Kidney (tissue), 14 donors: ENCODE results near the gene EZR. TPM values are rescaled to one million over a fixed set of nuclear protein-coding genes. Genes with fewer than 3 reads are reported as not detected.

ENCODE experiments used
- DNase-seq, 5 donors: peaks; one replicate each; pipeline ENCODE4 v3.0.0-alpha.2; 2013 to 2020
- FAIRE-seq: peaks from 2 replicates; lab custom pipeline; 2012; peaks lifted over from hg19 to GRCh38; lab: Jason Lieb, UNC
- H3K27ac ChIP-seq, 2 donors: one replicate each; pipeline ENCODE4 v1.7.0; 2013; ENCODE audit warnings: low read depth in 2 of 2, low read length in 2 of 2, inconsistent platforms in 1 of 2
- H3K27me3 ChIP-seq: one replicate; pipeline ENCODE4 v1.7.1; 2013; ENCODE audit warnings: low read length, inconsistent platforms; ENCODE audit not compliant: control insufficient read depth, insufficient read depth
- H3K36me3 ChIP-seq, 3 donors: one replicate each; pipeline versions ENCODE4 v1.7.0 to v1.7.1; 2013; ENCODE audit warnings: low read length in 3 of 3, control low read depth in 1 of 3, inconsistent platforms in 1 of 3; ENCODE audit not compliant: insufficient read depth in 3 of 3, control insufficient read depth in 2 of 3
- H3K4me1 ChIP-seq, 3 donors: one replicate each; pipeline versions ENCODE4 v1.7.0 to v1.7.1; 2013; ENCODE audit warnings: low read length in 3 of 3, inconsistent platforms in 1 of 3, low read depth in 1 of 3; ENCODE audit not compliant: control insufficient read depth in 2 of 3, insufficient read depth in 2 of 3
- H3K4me3 ChIP-seq, 3 donors: one replicate each; pipeline versions ENCODE4 v1.7.0 to v1.8.1; 2013; ENCODE audit warnings: low read length in 3 of 3, control low read depth in 1 of 3, inconsistent platforms in 1 of 3
- H3K9ac ChIP-seq, 3 donors: one replicate each; pipeline versions ENCODE4 v1.7.0 to v1.7.1; 2013; ENCODE audit warnings: low read length in 3 of 3, control low read depth in 1 of 3, inconsistent platforms in 1 of 3
- H3K9me3 ChIP-seq, 3 donors: one replicate each; pipeline versions ENCODE4 v1.7.0 to v1.7.1; 2013; ENCODE audit warnings: low read length in 3 of 3, control low read depth in 1 of 3, inconsistent platforms in 1 of 3; ENCODE audit not compliant: control insufficient read depth in 2 of 3, insufficient read depth in 1 of 3
- CTCF ChIP-seq: IDR thresholded peaks from 3 replicates; pipeline ENCODE4 v1.5.1; 2012; ENCODE audit warnings: mild to moderate bottlenecking, moderate library complexity, borderline replicate concordance; ENCODE audit not compliant: insufficient read depth; ENCODE audit errors: extremely low read depth
- intact Hi-C: fragments of 100-400 bp; cut with DNase I; formaldehyde crosslinking; loops from one replicate; pipeline ENCODE4 v1.11.1; 2022
- polyA plus RNA-seq: library from polyadenylated mRNA; stranded (reverse); fragments of 350-450 nt; fragmentation: Illumina TruSeq; extraction: RNeasy Lipid Tissue Mini Kit (QIAGEN cat#74804); gene quantifications from one replicate; pipeline ENCODE4 v1.2.3, GENCODE V29; 2014; ENCODE audit warnings: low read depth, low replicate concordance; ENCODE audit not compliant: insufficient read depth
- total RNA-seq: library from RNA; stranded (reverse); fragmentation: NEBNext Ultra II Directional; extraction: Animal tissue kit (Norgen Biotek cat#: 25700); gene quantifications from one replicate; pipeline ENCODE4 v1.2.1, GENCODE V29; 2021
- donor health status: control.
- donor health status: control.
- donor health status: control.
- donor health status: control.
- donor health status: control.
- donor health status: DM: yes; HTN: yes; CAD: no.
- donor health status: Normal renal cell carcinoma (clear cell type).

The EZR gene
- total and polyA plus RNA-seq, 2 donors from 2014 or later = 154 to 636 TPM

DNA sequence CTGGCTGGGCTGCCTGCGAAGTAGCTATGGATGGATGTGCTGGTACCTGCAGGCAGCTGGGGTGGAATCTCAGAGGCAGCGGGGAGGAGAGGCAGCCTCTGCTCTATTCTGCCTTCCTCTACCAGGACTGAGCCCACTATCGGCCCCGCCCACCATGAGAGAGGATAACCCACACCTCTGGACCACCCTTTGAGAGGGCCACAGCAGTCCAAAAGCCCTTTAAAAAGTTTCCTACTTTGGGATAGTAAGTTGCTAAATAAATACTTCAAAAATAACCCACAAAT is 36.1 kb downstream of the EZR start:
- H3K27me3 ChIP-seq = no peaks in the 10 kb centered on the region
- H3K9ac ChIP-seq = no peak overlapping the region
- DNase-seq (no peak), FAIRE-seq (no peak)
- peaks cover 6 to 80% (median 33%) of the 10 kb centered on the region in 3 donors for H3K36me3 ChIP-seq
- H3K27ac ChIP-seq = no peak overlapping the region
- no peak for TF ChIP-seq CTCF
- no peaks in the 10 kb centered on the region for H3K9me3 ChIP-seq
- peaks cover 6 to 26% (median 9%) of the 10 kb centered on the region in 3 donors for H3K4me1 ChIP-seq
- intact Hi-C loops = no loop called here
- no peak overlapping the region for H3K4me3 ChIP-seq

DNA sequence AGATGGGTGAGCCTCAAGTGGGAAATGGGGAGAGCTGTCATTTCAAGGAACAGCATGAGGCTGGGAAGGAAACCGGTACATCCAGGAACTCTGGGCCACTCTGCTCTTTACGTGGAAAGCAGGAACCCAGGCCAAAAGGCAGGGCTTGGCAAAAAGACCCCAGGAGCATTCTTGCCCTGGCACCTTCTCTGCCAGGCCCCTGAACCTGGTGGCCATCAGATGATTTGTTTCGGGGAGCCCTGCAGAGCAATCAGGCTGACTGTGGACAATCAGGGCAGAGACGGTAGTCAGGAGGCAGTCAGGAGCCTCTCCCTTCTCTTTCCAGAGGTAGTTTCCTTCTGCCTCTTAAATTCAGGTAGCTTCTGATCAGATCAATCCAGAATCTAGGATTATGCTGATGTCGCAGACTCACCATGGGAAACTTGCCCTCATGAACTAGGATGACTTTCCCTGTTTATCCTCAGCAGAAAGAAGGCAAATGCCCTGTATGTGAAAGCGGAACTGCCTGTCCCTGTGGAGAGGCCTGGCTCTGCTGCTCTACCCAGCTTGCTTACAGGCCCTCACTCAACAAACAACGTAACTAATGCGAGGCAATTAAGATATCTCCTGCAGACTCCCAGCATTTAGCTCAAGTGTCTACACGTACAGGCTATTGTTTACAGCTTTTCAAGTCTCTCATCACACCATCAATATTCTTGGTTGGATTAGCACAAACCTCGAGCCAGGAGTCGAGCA is 36.6 kb downstream of the EZR start:
- Histone ChIP-seq H3K9ac (no peak overlapping the region), H3K9me3 (no peaks in the 10 kb centered on the region), H3K27ac (peak overlapping the region in 1 of 2 donors; percentile 18), H3K4me3 (no peak overlapping the region), H3K27me3 (no peaks in the 10 kb centered on the region), H3K4me1 (peaks cover 6 to 25% (median 9%) of the 10 kb centered on the region in 3 donors), H3K36me3 (peaks cover 7 to 80% (median 32%) of the 10 kb centered on the region in 3 donors)
- intact Hi-C loops = no loop called here
- DNase-seq (no peak), FAIRE-seq (no peak)
- no peak for TF ChIP-seq CTCF

DNA sequence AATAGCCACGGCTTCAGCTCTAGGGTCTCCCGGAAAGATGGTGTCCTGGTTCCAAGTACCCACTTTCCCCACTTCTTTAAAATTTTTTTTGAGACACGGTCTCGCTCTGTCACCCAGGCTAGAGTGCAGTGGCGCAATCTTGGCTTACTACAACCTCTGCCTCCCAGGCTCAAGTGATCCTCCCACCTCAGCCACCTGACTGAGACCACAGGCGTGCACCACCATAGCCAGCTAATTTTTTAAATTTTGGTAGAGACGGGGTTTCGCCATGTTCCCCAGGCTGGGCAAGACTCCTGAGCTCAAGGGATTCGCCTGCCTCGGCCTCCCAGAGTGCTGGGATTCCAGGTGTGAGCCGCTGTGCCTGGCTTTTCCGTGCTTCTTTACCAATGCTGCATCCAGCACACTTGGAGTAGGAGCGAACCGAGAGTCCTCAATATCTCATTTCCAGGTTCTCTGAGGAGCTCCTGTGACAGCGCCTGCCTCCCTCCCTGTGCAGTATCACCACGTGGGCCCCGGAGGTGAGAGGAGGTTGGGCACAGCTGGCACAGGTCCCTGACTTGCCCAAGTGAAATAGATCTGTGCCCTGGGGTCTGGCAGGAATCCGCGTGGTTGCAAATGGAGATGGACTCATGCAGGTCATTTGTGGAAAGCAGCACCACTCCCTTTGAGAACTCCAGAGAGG is 37.3 kb downstream of the EZR start:
- TF ChIP-seq CTCF = no peak
- DNase-seq = no peak
- Histone ChIP-seq H3K4me3 (no peak overlapping the region), H3K4me1 (peaks cover 6 to 21% (median 9%) of the 10 kb centered on the region in 3 donors), H3K27me3 (no peaks in the 10 kb centered on the region), H3K36me3 (peaks cover 11 to 80% (median 39%) of the 10 kb centered on the region in 3 donors), H3K9ac (no peak overlapping the region), H3K27ac (peak overlapping the region; percentile 18 to 71), H3K9me3 (no peaks in the 10 kb centered on the region)
- intact Hi-C loops = no loop called here
- FAIRE-seq = no peak
